ENCODE data around the gene DIPK1C. TPM values are rescaled to one million over a fixed set of nuclear protein-coding genes. Genes with fewer than 3 reads are reported as not detected.

The DIPK1C gene
- total and polyA plus RNA-seq, 9 of the 15 experiments (the other 6 are each of a cell fraction or from before 2014, with no cell fraction given): 0.04 to 0.32 (median 0.15) TPM; not detected in 2

- no peak for TF ChIP-seq ZBTB26 (CRISPR knock-in tag; IDR thresholded peaks at IDR 0.05)
- TF ChIP-seq BDP1 (IDR thresholded peaks at IDR 0.05; ENCODE audit: insufficient read depth, insufficient read length): no peak
- TF ChIP-seq RERE (CRISPR knock-in tag; IDR thresholded peaks at IDR 0.05; ENCODE audit: borderline replicate concordance): no peak
- no peak for TF ChIP-seq IRF2 (CRISPR knock-in tag; IDR thresholded peaks at IDR 0.05)
- no peak for TF ChIP-seq ZNF197 (CRISPR knock-in tag; IDR thresholded peaks at IDR 0.05; ENCODE audit: low read depth)
- peak; percentile 10 for TF ChIP-seq NFYB (IDR thresholded peaks at IDR 0.05; ENCODE audit: extremely low read depth, insufficient read length)
- no peak for TF ChIP-seq ILK (tag; IDR thresholded peaks at IDR 0.05; ENCODE audit: borderline replicate concordance, low read depth)
- peak; percentile 100 for TF ChIP-seq ATF7 (IDR thresholded peaks at IDR 0.05)
- TF ChIP-seq ZBTB9 (CRISPR knock-in tag; IDR thresholded peaks at IDR 0.05): no peak
- no peak for TF ChIP-seq RBBP5 (IDR thresholded peaks at IDR 0.05; ENCODE audit: borderline replicate concordance, insufficient read depth, low read length, poor library complexity, severe bottlenecking)
- no peak for TF ChIP-seq ELF4 (CRISPR knock-in tag; IDR thresholded peaks at IDR 0.05)
- no peak for TF ChIP-seq ZNF518B (CRISPR knock-in tag; IDR thresholded peaks at IDR 0.05)
- TF ChIP-seq ZNF184 (CRISPR knock-in tag; IDR thresholded peaks at IDR 0.05): no peak
Measured at GRCh38 chr18:74495581-74496507, 38.7 kb upstream of the DIPK1C start, which contains the start of gene CNDP2 (continued).
